HL-60 (cell line): ENCODE measurements around the gene ATP2B2.

Source experiments
- DNase-seq, 2 experiments: peaks; one replicate each; pipeline ENCODE4 v3.0.0-alpha.2; 2010 to 2020; ENCODE audit warnings: low read depth in 1 of 2, low spot score in 1 of 2
- H3K27ac ChIP-seq: fragments of 250-450 bp; sonication (Bioruptor Pico); replicated peaks from 2 replicates; pipeline ENCODE4 v1.5.1; 2020; ENCODE audit warnings: mild to moderate bottlenecking, moderate library complexity
- H3K27me3 ChIP-seq: fragments of 250-450 bp; sonication (Bioruptor Pico); 2 replicates; pipeline ENCODE4 v1.5.1; 2021; ENCODE audit warnings: mild to moderate bottlenecking, moderate library complexity; ENCODE audit not compliant: insufficient read depth, poor library complexity, severe bottlenecking
- H3K4me3 ChIP-seq: replicated peaks from 2 replicates; pipeline ENCODE4 v1.5.1; 2011; ENCODE audit warnings: mild to moderate bottlenecking, control low read depth, low read length; ENCODE audit not compliant: insufficient read depth
- CTCF ChIP-seq: IDR thresholded peaks from one replicate; pipeline ENCODE4 v1.5.1; 2011; ENCODE audit warnings: low read length, control low read depth, inconsistent platforms; ENCODE audit not compliant: insufficient read depth
- GABPA ChIP-seq: IDR thresholded peaks from 2 replicates; pipeline ENCODE4 v1.6.1; 2012; ENCODE audit warnings: low read depth
- POLR2AphosphoS5 ChIP-seq: IDR thresholded peaks from 2 replicates; pipeline ENCODE4 v1.6.1; 2012; ENCODE audit warnings: low read depth
- REST ChIP-seq: IDR thresholded peaks from 2 replicates; pipeline ENCODE4 v1.6.1; 2012; ENCODE audit warnings: low read depth; ENCODE audit not compliant: insufficient replicate concordance
- SPI1 ChIP-seq: IDR thresholded peaks from 2 replicates; pipeline ENCODE4 v1.6.1; 2012; ENCODE audit warnings: low read depth, mild to moderate bottlenecking, borderline replicate concordance

ATP2B2 gene

GRCh38 chr3:10306156-10306555 lies 199.2 kb downstream of the ATP2B2 start:
- DNase-seq = no peak

GRCh38 chr3:10305331-10305902 lies 200.0 kb downstream of the ATP2B2 start:
- no peaks in the 10 kb centered on the region for H3K27me3 ChIP-seq
- H3K27ac ChIP-seq = no peak overlapping the region
- H3K4me3 ChIP-seq = no peak overlapping the region
- TF ChIP-seq REST = no peak
- no peak for TF ChIP-seq GABPA
- TF ChIP-seq CTCF = no peak
- TF ChIP-seq POLR2AphosphoS5 = no peak
- no peak for TF ChIP-seq SPI1
- no peak for DNase-seq

More at GRCh38 chr3:10306156-10306555, 199.2 kb downstream of the ATP2B2 start:
- Histone ChIP-seq H3K27me3 (no peaks in the 10 kb centered on the region), H3K4me3 (no peak overlapping the region), H3K27ac (no peak overlapping the region)
- TF ChIP-seq CTCF (no peak), REST (no peak), SPI1 (no peak), POLR2AphosphoS5 (no peak), GABPA (no peak)

- H3K4me3 ChIP-seq = no peak overlapping the region
- H3K27ac ChIP-seq = no peak overlapping the region
- DNase-seq = no peak
- TF ChIP-seq POLR2AphosphoS5 (no peak), REST (no peak), SPI1 (no peak), GABPA (no peak), CTCF (no peak)
- H3K27me3 ChIP-seq = no peaks in the 10 kb centered on the region
These were observed 200.5 kb downstream of the ATP2B2 start for GRCh38 chr3:10304905-10305304.
